Astrocyte of the cerebellum (primary cell): ENCODE data around the gene CHD5.

Experiments used
- DNase-seq: peaks from one replicate; pipeline ENCODE4 v3.0.0-alpha.2; 2011; ENCODE audit warnings: low read depth
- H3K4me3 ChIP-seq: 2 replicates; pipeline ENCODE4 v1.5.1; 2011; ENCODE audit warnings: mild to moderate bottlenecking, low read depth, low read length, moderate library complexity
- CTCF ChIP-seq: IDR thresholded peaks from 2 replicates; pipeline ENCODE4 v1.5.1; 2012; ENCODE audit warnings: low read length, low read depth, moderate library complexity, mild to moderate bottlenecking; ENCODE audit errors: missing control alignments
- in situ Hi-C: cut with HindIII; loops from 2 replicates; pipeline ENCODE4 v1.10.0; 2017; ENCODE audit warnings: low sequenced_read_pairs

Gene CHD5

GRCh38 chr1:6167391-6168303 lies 12.5 kb downstream of the CHD5 start:
- in situ Hi-C loops = no loop called here
- no peak for DNase-seq
- no peak for TF ChIP-seq CTCF
- H3K4me3 ChIP-seq = no peak overlapping the region

GRCh38 chr1:6166655-6167390 lies 13.3 kb downstream of the CHD5 start:
- no peak for DNase-seq
- no peak overlapping the region for H3K4me3 ChIP-seq
- in situ Hi-C loops = no loop called here
- no peak for TF ChIP-seq CTCF

GRCh38 chr1:6166221-6166620 lies 13.9 kb downstream of the CHD5 start:
- no peak overlapping the region for H3K4me3 ChIP-seq
- DNase-seq = no peak
- TF ChIP-seq CTCF = no peak
- in situ Hi-C loops = no loop called here

GRCh38 chr1:6165441-6165985 lies 14.6 kb downstream of the CHD5 start:
- no peak overlapping the region for H3K4me3 ChIP-seq
- no peak for TF ChIP-seq CTCF
- DNase-seq = no peak
- in situ Hi-C loops = no loop called here

GRCh38 chr1:6165027-6165426 lies 15.1 kb downstream of the CHD5 start:
- in situ Hi-C loops = no loop called here
- TF ChIP-seq CTCF = no peak
- H3K4me3 ChIP-seq = no peak overlapping the region

GRCh38 chr1:6163973-6164617 lies 16.0 kb downstream of the CHD5 start:
- DNase-seq = no peak
- no peak for TF ChIP-seq CTCF
- in situ Hi-C loops = no loop called here
- H3K4me3 ChIP-seq = no peak overlapping the region

More at GRCh38 chr1:6165027-6165426, 15.1 kb downstream of the CHD5 start:
- no peak for DNase-seq
